Myocyte (in vitro differentiated cells): Measurements from ENCODE around the gene INPP5D. TPM values are rescaled to one million over a fixed set of nuclear protein-coding genes. Genes with fewer than 3 reads are reported as not detected.
"Not testable (repeated sequence)": the region's sequence is repeated elsewhere in the genome, so short reads cannot be mapped to it uniquely, and the experiment has no call there.

Source experiments
- DNase-seq: peaks from one replicate; pipeline ENCODE4 v3.0.0-alpha.2; 2012; ENCODE audit warnings: low read depth
- polyA plus RNA-seq: library from polyadenylated mRNA; unstranded; fragments of >200 nt; gene quantifications from one replicate; pipeline ENCODE4 v1.2.1, GENCODE V29; 2012; ENCODE audit warnings: missing spikeins
- total RNA-seq: library from RNA; depleted of rRNA; stranded (reverse); fragments of >200 nt; gene quantifications from 2 replicates; pipeline ENCODE4 v1.2.3, GENCODE V29; 2014

The INPP5D gene
- total RNA-seq = 1.1 and 2.5 TPM in 2 replicates
- polyA plus RNA-seq = 2.0 TPM

DNA sequence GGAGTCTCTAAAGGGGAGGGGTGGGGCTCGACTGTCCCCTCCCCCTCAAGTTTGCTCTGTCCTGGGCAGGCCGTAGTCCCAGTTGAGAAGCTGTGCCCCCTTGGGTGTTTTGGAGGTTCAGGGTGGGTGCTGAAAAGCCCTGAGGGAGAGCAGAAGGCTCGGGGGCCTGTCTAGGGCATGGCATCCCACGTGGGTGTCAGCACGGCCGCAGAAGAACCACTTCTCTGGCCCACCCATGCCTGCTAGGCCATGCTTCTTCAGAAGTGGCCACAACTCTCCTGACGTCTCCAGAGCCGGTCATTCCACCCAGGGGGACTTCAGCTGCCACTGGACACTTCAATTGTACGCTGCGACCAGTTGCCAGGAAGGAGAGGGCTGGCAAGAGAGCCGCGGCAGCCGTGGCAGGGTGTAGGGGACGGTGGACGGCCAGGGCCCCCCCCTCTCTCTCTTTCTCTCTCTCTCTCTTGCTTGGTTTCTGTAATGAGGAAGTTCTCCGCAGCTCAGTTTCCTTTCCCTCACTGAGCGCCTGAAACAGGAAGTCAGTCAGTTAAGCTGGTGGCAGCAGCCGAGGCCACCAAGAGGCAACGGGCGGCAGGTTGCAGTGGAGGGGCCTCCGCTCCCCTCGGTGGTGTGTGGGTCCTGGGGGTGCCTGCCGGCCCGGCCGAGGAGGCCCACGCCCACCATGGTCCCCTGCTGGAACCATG, at the start of gene INPP5D:
INPP5D (plus strand) TSS at position 546 of the 704 bp plus-strand sequence; CDS start at position 683, 137 bp downstream.
- DNase-seq = no peak

DNA sequence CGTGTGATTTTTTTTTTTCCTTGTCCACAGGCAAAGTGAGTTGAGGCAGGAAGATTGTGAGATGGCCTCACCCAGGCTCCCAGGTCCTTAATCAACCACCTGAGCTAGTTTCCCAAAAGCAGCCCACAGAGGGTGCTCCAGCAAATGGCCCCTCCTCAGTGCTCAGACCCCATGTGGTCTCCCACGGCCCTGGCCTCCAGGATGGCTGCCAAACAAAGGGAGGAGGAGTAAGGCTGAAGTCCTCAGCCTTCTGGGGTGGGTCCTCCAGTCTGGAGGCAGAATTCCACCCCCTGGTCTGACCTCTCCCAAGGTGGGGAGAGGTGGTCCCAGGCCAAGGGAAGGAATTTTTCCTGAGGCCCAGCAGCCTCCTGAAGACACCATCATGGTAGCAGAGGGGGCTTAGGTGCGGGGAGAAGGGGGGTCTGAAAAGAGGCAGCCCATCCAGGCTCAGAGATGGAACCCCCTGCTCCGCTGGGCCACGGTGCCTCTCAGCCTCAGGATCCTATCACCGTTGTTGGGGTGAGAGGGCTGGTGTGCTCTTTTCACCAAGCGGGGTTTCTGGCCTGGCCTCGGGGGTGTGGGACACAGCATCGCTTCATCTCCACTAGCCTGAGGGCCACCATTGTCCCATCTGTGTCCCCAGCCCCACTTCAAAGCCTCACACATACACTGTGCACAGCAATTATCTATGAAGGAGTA, 49.4 kb upstream of the INPP5D start:
- DNase-seq = no peak

DNA sequence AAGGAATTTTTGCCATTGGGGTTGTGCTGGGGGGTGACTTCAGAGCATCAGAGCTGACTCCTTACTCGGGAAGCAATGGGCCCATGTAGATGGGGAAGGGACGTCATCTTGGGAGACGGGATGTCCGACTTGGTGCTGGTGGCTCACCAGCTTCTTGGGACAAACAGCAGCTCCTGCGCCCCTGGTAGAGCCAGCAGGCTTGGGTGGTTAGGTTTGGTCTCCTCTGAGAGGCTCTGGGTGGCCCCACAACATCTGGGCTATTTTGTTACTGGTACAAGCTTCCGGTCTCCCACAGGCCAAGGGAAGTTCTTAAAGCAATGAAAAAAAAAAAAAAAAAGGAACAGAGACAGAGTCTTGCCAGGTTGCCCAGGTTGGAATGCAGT, 48.9 kb upstream of the INPP5D start:
- DNase-seq = no peak

DNA sequence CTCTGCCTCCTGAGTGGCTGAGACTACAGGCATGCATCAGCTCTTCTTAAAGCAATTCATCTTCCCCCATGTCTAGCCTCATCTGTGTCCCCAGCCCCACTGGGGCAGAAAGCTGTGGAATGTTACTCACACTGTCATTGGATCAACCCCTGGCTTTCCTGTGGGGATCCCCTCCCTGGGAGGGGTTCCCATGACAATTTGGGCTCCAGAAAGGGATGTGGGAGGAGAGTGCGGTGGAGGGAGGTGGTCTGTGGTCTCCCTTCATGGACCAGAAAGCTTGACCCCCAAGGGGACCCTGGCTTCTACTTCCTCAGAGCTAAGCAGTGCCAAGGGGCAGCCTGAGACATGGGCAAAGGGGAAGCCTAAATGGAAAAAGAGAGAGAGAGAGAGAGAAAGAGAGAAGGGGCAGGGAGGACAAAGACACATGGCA, 48.4 kb upstream of the INPP5D start:
- no peak for DNase-seq

DNA sequence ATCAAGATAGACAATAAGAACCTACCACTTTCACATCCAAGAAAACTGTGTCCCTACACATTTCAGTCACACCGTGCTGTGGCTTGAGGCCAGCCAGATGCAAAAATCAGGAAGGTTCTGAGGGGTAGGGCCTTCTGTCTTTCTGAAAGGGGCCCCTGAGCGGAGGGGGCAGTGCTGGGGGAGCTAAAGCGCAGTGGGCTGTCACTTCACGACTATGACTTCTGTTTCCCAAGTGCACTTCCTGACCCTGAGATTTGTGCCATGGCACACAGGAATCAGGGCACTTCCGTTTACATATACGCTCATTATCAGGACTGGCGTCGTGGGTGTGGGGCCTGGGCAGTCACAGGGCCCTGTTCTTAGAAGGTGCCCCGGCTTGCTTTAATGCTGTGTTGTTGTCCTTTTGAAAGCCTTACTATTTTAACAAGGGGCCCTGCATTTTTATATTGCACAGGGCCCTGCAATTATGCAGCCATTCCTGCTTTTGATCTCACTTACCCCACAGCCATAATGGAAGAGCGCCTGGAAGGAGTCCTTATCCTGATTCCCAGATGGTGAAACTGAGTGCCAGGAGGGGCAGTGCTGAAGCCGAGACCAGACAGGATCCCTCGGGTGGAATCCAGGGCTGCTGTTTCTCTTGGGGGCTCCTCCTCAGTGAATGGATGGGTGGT, 47.7 kb upstream of the INPP5D start:
- no peak for DNase-seq

DNA sequence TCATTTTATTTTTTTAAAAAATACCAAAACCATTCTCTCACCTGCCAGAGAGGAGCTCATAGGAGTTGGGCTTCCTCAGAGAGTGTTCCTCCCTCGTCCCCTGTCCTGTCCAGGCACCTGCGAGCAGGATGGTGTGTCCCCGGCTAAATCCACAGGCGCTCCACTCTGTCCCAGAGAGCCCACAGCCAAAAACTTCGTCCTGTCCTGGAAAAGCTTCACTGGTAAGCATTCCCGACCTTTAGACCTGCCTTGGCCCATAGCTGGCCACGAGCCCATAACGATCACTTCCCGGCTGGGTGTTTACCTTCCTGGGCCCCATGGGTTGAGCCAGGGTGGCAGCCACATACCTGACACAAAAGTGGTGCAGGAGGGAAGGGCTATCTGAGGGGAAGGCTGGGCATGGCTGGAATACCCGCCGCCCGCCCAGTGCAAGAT, 47.1 kb upstream of the INPP5D start, which contains the start of gene NGEF:
NGEF (minus strand) TSS at position 230 of the 435 bp plus-strand sequence. CDS start 38,366 bp downstream, outside the sequence.
- DNase-seq = no peak

DNA sequence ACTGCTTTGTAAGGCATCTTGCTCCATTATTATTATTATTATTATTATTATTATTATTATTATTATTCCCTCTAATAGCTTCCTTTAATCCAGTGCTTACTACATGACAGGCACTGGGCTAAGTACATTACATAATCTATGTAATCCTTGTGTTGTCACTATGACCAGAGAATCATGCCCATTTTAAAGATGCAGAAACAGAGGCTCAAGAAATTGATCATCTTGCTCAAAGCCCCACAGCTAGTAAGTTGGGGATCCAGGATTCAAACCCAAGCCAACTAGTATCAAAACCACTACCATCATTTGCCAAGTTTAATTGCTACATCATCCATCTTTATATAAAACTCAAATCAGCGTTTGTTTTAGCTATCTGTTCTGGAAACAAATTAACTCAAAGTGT, 46.5 kb upstream of the INPP5D start:
- DNase-seq = no peak

DNA sequence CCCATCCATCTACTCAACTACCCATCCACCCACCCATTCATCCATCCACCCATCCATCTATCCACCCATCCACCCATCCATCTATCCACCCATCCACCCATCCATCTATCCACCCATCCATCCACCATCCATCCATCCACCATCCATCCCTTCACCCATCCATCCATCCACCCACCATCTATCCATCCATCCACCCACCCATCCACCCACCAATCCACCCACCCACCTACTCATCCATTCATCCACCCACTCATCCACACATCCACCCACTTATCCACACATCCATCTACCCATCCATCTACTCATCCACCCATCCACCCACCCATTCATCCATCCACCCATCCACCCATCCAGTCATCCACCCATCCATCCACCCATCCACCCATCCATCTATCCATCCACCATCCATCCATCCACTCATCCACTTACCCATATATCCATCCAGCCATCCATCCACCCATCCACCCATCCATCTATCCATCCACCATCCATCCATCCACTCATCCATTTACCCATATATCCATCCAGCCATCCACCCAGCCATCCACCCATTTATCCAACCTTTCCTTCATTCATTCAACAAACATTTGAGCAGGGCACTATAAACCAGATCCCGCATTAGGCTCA, 45.0 kb upstream of the INPP5D start:
- no peak for DNase-seq

DNA sequence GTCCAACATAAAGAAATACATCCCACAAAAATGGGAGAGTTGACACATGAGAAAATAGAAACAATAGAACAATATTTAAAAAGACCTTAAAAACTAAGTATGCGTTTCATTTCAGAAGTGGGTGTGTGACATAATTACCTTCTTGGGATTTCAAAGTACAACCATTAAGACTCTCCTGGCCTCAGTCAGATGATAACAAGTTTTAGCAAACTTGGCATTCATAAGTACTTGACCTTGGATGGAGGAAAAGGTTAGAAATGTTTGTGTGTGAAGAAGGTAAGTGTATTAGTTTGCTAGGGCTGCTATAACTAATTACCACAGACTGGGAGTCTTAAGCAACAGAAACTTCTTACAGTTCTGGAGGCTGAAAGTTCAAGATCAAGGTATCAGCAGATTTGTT, 42.2 kb upstream of the INPP5D start:
- no peak for DNase-seq

DNA sequence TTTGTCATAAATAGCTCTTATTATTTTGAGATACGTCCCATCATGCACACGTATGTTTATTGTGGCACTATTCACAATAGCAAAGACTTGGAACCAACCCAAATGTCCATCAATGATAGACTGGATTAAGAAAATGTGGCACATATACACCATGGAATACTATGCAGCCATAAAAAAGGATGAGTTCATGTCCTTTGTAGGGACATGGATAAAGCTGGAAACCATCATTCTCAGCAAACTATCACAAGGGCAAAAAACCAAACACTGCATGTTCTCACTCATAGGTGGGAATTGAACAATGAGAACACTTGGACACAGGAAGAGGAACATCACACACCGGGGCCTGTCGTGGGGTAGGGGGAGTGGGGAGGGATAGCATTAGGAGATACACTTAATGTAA, 40.5 kb upstream of the INPP5D start:
- not testable (repeated sequence) for DNase-seq

DNA sequence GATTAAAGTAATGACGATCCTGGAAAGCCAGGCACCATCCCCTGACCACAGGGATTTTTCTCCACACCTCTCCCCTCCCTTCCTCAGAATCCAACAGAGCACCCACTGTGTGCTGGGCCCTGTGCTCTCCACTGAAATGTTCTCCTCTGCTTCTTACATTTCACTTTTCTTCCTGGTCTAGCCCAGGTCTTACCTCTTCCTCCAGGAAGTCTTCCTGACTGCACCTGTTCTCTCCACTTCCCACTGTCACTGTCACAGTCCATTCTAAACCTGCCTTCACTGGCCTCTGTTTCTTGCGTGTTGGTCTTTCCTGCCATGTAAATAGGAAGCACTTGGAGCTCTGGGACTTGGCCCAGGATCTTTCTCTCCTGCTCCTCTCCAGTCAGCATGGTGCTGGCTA, 39.7 kb upstream of the INPP5D start:
- no peak for DNase-seq

DNA sequence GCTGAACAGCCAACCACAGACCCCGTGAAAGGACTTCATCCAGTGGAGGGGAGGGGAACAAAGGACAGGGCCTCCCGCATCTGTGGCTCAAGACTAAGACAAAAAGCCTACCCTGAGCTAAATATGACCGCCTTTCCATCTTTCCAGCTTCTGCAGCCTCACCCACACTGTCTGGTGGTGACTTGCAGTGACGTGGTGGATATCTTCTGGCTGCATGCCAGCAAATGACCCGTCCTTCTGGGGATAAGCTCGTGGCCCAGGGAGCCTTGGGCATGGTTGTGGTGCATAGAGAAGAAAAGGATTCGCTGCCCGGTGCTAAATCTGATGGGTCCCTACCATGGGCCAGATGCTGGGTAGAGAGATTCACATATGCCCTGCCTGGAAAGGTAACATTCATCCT, 38.4 kb upstream of the INPP5D start:
- DNase-seq = no peak

DNA sequence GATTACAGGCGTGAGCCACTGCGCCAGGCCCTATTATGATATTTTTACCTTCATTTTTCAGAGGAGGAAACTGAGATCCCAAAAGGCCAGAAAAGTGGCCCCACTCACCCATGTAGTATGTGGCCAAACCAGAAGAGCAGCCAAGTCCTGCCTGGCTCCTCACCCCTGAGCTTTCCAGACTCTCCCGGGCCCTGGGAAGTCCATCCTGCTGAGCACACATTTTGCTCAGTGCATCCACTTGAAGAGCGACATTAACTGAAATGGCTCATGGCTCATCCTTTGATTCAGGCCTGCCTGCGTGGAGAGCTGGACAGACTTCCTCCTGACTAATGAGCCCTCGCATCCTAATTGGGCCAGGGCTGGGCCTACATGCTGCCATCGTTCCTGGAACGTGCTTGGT, 37.6 kb upstream of the INPP5D start:
- no peak for DNase-seq

DNA sequence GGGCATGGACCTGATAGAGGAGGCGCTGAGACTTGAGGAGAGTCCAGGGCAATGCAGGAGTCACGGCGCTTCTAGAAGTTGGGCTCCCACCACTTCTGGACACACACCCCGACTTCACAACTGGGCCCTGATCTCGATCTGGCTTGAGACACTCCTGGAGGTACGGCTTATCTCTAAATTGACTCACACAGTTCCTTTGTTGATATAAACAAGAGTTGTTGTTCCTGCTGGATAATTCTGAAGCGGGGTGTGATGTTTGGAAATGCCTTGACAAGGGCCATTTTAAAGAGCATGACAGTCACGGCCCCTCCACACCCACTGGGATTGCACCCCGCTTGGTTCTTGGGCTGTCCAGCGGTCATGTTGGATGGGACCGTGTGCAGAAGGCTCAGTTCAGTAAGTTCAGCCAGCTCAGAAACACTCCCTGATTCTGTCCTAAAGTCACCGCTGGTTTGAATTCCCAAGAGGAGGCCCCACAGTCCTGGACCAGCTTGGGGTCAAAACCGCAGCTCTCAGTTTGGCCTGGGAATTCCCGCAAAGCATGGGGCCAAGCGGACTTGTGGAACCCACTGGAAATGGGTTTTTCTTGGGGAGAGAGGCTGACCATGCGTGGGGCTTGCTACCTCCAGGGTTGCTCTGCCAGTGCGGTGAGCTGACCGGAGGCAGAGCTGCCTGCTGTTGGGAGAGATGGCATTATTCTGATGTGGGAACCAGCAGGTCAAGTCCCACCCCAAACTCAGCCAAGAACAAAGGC, 37.0 kb upstream of the INPP5D start:
- DNase-seq = no peak

DNA sequence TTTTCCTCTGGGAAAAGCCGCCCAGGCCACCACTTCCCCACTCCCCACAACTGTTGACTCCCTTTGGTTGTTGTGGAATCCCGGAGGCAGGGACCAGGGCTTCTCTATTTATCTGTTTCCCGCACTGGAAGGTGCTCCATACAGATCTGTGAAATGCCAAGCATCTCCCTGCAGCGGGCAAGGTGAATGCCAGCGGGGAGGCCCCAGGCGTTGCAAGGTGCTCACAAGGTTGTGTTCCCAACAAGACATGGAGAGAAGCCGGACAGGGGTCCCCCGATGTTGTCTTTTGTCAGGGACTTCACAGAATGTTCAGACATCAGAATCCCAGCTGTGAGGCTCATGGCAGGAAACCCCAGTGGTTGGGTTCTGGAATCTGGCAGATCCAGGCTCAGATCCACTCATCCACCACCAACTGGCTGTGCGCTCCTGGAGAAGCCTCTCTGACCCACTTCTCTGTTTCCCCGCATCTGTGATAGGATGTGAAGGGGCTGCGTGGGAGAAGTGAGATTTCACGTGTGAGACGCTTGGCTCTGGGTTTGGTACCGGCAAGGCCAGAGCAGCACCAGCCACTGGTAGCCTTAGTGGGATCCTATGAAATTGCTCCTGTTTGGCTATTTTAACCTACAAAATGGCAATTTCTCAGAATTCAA, 36.3 kb upstream of the INPP5D start:
- no peak for DNase-seq

DNA sequence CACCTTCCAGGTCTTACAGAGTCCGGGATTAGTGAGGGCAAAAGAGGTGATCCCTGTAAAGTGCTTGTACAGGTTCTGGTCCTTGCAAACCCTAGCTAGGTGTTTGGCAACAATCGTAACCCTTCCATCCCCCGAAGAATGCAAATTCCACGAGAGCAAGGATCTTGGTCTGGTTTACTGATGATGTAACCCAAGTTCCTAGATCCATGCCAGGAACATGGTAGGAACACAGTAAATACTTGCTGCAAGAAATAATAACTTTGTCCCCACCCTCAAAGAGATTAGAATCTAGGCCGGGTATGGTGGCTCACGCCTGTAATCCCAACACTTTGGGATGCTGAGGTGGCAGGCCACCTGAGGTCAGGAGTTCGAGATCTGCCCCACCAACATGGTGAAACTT, 34.4 kb upstream of the INPP5D start:
- DNase-seq = no peak

DNA sequence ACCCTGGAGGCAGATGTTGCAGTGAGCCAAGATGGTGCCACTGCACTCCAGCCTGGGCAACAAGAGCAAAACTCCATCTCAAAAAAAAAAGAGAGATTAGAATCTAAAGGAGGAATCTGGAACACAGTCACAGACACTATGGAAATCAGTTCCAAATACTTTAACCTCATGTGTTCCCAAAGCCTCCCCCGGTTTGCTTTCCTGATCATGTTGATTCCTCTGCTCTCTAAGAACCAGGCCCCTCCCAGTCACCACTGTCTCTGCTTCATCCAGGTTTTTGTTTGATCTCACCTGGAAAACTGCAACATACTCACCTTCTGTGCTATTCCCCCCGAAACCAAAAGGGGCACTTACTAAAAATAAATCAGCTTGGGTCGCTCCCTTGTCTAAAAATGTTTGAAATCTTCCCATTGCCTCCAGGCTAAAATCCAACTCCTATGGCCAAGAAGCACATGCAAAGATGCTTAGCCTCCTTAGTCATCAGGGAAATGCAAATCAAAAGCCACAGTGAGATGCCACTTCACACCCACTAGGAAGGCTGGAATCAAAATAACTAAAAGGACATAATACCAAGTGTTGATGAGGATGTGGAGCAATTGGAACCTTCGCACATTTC, 33.8 kb upstream of the INPP5D start:
- peak; percentile 57 for DNase-seq

DNA sequence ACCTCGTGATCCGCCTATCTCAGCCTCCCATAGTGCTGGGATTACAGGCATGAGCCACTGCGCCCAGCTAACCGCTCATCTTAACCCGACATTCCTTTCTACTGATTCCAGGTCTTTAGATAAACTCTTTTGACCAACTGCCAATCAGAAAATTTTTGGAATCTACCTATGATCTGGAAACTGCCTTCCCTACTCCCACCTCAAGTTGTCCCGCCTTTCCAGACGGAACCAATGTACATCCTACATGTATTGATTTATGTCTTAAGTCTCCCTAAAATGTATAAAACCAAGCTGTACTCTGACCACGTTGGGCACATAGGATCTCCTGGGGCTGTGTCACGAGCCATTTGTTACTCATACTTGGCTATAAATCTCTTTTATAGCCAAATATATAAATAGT, 30.8 kb upstream of the INPP5D start:
- DNase-seq = no peak

DNA sequence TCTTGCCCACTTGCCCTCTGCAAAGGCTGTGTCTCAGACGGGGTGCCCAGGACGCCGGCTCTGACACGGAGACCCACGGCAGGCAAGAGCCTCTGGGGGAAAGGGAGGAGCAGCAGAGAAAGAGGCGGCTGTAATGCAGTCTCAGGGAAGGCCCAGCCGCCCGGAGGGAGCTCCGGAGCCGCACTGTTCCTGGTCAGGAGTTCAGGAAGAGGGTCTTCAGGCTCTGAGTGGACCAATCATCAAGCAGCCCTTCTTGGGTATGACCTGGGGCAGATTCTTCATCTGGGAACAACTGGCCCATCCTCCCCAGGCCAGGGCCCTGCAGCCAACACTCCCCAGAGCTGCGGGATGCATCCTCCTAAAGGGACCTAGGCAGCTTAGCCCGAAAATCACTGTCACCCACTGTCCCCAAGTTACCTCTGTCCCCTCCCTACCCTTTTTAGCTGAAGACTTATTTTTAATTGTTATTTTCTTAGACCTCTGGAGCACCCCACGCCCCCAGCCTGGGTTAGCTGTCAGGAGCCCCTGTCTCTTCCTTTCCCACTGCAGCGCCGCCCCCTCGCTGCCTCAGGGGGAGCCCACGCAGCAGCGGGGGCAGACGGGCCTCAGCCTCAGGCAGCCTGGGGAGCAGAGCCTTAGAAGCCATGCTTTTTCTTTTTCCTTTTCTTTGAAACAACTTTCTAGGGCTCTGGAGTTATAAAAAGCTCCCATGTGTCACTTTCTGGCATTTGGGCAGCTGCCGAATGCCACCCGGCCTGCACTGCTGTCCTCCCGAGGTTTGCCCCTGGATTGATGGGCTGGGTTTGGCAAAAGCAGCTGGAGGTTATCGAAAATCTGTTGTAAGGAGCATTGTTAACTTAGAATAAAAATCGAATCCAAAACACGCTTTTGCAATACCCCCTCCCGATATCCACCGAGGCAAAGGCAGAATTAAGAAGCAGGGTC, 28.3 kb upstream of the INPP5D start:
- DNase-seq = peak; percentile 74
